Esophagus (tissue), 2 donors: ENCODE data around the gene PGK1. TPM values are rescaled to one million over a fixed set of nuclear protein-coding genes. Genes with fewer than 3 reads are reported as not detected.
"Not testable (repeated sequence)": the region's sequence is repeated elsewhere in the genome, so short reads cannot be mapped to it uniquely, and the experiment has no call there.

Experiments used
- H3K27ac ChIP-seq, 2 donors: one replicate each; pipeline ENCODE4 v1.5.1; 2013; ENCODE audit warnings: low read depth in 2 of 2, mild to moderate bottlenecking in 2 of 2, inconsistent platforms in 1 of 2, low read length in 1 of 2, moderate library complexity in 1 of 2
- H3K27me3 ChIP-seq, 2 donors: one replicate each; pipeline ENCODE4 v1.6.1; 2013; ENCODE audit warnings: low read length in 2 of 2, control low read depth in 1 of 2, mild to moderate bottlenecking in 1 of 2; ENCODE audit not compliant: insufficient read depth in 2 of 2, control insufficient read depth in 1 of 2
- H3K36me3 ChIP-seq, 2 donors: one replicate each; pipeline ENCODE4 v1.6.1; 2013; ENCODE audit warnings: low read length in 1 of 2; ENCODE audit not compliant: control insufficient read depth in 2 of 2, insufficient read depth in 2 of 2
- H3K4me1 ChIP-seq, 2 donors: one replicate each; pipeline ENCODE4 v1.6.1; 2013; ENCODE audit warnings: low read length in 1 of 2; ENCODE audit not compliant: control insufficient read depth in 2 of 2, insufficient read depth in 2 of 2
- H3K4me3 ChIP-seq, 2 donors: one replicate each; pipeline ENCODE4 v1.5.1; 2013; ENCODE audit warnings: low read length in 2 of 2, mild to moderate bottlenecking in 2 of 2, low read depth in 1 of 2, moderate library complexity in 1 of 2
- H3K9me3 ChIP-seq, 2 donors: one replicate each; pipeline ENCODE4 v1.6.1; 2013; ENCODE audit warnings: mild to moderate bottlenecking in 2 of 2, low read depth in 1 of 2, low read length in 1 of 2, moderate library complexity in 1 of 2; ENCODE audit not compliant: control insufficient read depth in 2 of 2, insufficient read depth in 1 of 2
- WGBS, 2 donors: extraction: QIAGEN DNeasy Blood & Tissue Kit; methylation state at CpG; one replicate each; pipeline ENCODE4 v1.1.7; 2013; 5-methylcytosine and 5-hydroxymethylcytosine counted together
- polyA plus RNA-seq, 2 donors: library from polyadenylated mRNA; stranded (reverse); fragments of 200-250 nt; gene quantifications; one replicate each; pipeline ENCODE4 v1.2.3, GENCODE V29; 2013
- donor health status: healthy with polysubstance abuse.
- donor health status: Bipolar disorder and iron deficiency.

PGK1 gene
- polyA plus RNA-seq, 2 donors: 86.0 to 238 TPM

- WGBS, 2 donors: 70 to 77% methylated on average over 10 of the region's 10 CpGs
- no peaks in the 10 kb centered on the region for H3K9me3 ChIP-seq
- peak overlapping the region in 1 of 2 donors; percentile 22 for H3K27ac ChIP-seq
- no peaks in the 10 kb centered on the region for H3K27me3 ChIP-seq
- no peak overlapping the region for H3K4me3 ChIP-seq
- no peaks in the 10 kb centered on the region for H3K4me1 ChIP-seq
- H3K36me3 ChIP-seq: peaks cover 0 to 5% of the 10 kb centered on the region in 2 donors
Measured at GRCh38 chrX:78111140-78111931, 7.3 kb downstream of the PGK1 start.

GRCh38 chrX:78116365-78116764 is 12.3 kb downstream of the PGK1 start:
- Histone ChIP-seq H3K27ac (no peak overlapping the region), H3K4me1 (no peaks in the 10 kb centered on the region), H3K27me3 (no peaks in the 10 kb centered on the region), H3K36me3 (peaks cover 2 to 5% of the 10 kb centered on the region in 2 donors), H3K9me3 (no peaks in the 10 kb centered on the region), H3K4me3 (no peak overlapping the region)

GRCh38 chrX:78116766-78117165 is 12.7 kb downstream of the PGK1 start:
- peaks cover 2 to 5% of the 10 kb centered on the region in 2 donors for H3K36me3 ChIP-seq

GRCh38 chrX:78118628-78119027 is 14.6 kb downstream of the PGK1 start:
- H3K4me3 ChIP-seq: no peak overlapping the region
- H3K36me3 ChIP-seq: peaks cover 2 to 4% of the 10 kb centered on the region in 2 donors
- no peaks in the 10 kb centered on the region for H3K27me3 ChIP-seq
- 91 to 92% methylated on average over 1 of the region's 1 CpG for WGBS, 2 donors
- no peak overlapping the region for H3K27ac ChIP-seq
- no peaks in the 10 kb centered on the region for H3K9me3 ChIP-seq
- H3K4me1 ChIP-seq: no peaks in the 10 kb centered on the region

More at GRCh38 chrX:78116766-78117165, 12.7 kb downstream of the PGK1 start:
- Histone ChIP-seq H3K4me1 (no peaks in the 10 kb centered on the region), H3K4me3 (no peak overlapping the region), H3K27ac (no peak overlapping the region), H3K9me3 (no peaks in the 10 kb centered on the region), H3K27me3 (no peaks in the 10 kb centered on the region)
- WGBS, 2 donors: 71 to 72% methylated on average over 2 of the region's 2 CpGs

- Histone ChIP-seq H3K9me3 (no peaks in the 10 kb centered on the region), H3K27me3 (no peaks in the 10 kb centered on the region), H3K36me3 (peaks cover 0 to 3% of the 10 kb centered on the region in 2 donors), H3K27ac (no peak overlapping the region), H3K4me1 (no peaks in the 10 kb centered on the region), H3K4me3 (no peak overlapping the region)
- WGBS, 2 donors: 70 to 75% methylated on average over 9 of the region's 9 CpGs
Measured at GRCh38 chrX:78119521-78120227, 15.6 kb downstream of the PGK1 start.

GRCh38 chrX:78123190-78123589 is 19.1 kb downstream of the PGK1 start:
- no peaks in the 10 kb centered on the region for H3K27me3 ChIP-seq
- no peak overlapping the region for H3K27ac ChIP-seq
- no peaks in the 10 kb centered on the region for H3K4me1 ChIP-seq
- no peaks in the 10 kb centered on the region for H3K9me3 ChIP-seq
- H3K36me3 ChIP-seq: peaks cover 0 to 5% of the 10 kb centered on the region in 2 donors
- no peak overlapping the region for H3K4me3 ChIP-seq

- Histone ChIP-seq H3K36me3 (peaks cover 0 to 3% of the 10 kb centered on the region in 2 donors), H3K27me3 (no peaks in the 10 kb centered on the region), H3K4me1 (no peaks in the 10 kb centered on the region), H3K4me3 (no peak overlapping the region), H3K27ac (no peak overlapping the region), H3K9me3 (no peaks in the 10 kb centered on the region)
- WGBS, 2 donors: 60 to 62% methylated on average over 2 of the region's 2 CpGs
Measured at GRCh38 chrX:78124307-78124706, 20.3 kb downstream of the PGK1 start.

- no peak overlapping the region for H3K4me3 ChIP-seq
- no peaks in the 10 kb centered on the region for H3K27me3 ChIP-seq
- 53 to 59% methylated on average over 1 of the region's 1 CpG for WGBS, 2 donors
- H3K4me1 ChIP-seq: no peaks in the 10 kb centered on the region
- no peaks in the 10 kb centered on the region for H3K9me3 ChIP-seq
- H3K27ac ChIP-seq: no peak overlapping the region
- H3K36me3 ChIP-seq: peaks cover 0 to 3% of the 10 kb centered on the region in 2 donors
Measured at GRCh38 chrX:78125148-78125547, 21.1 kb downstream of the PGK1 start.

- H3K4me1 ChIP-seq, H3K36me3 ChIP-seq, H3K4me3 ChIP-seq, H3K9me3 ChIP-seq, H3K27ac ChIP-seq, H3K27me3 ChIP-seq: not testable (repeated sequence)
Measured at GRCh38 chrX:78125781-78126180, 21.7 kb downstream of the PGK1 start.

- Histone ChIP-seq H3K27ac (no peak overlapping the region), H3K4me3 (no peak overlapping the region), H3K36me3 (peaks cover 0 to 2% of the 10 kb centered on the region in 2 donors), H3K27me3 (peaks cover 0 to 2% of the 10 kb centered on the region in 2 donors), H3K9me3 (no peaks in the 10 kb centered on the region), H3K4me1 (no peaks in the 10 kb centered on the region)
Measured at GRCh38 chrX:78129714-78130113, 25.7 kb downstream of the PGK1 start.
